Stimulated activated CD4-positive, alpha-beta T cell treated with anti-CD3 and anti-CD28 coated beads, Interleukin-2, amount 100 ng/mL, for 48 hours (primary cell): Measurements from ENCODE around the gene CCNB3.

Experiments used
- DNase-seq, 2 donors: peaks; one replicate each; pipeline ENCODE4 v3.0.0-alpha.2; 2020

CCNB3 gene

DNA sequence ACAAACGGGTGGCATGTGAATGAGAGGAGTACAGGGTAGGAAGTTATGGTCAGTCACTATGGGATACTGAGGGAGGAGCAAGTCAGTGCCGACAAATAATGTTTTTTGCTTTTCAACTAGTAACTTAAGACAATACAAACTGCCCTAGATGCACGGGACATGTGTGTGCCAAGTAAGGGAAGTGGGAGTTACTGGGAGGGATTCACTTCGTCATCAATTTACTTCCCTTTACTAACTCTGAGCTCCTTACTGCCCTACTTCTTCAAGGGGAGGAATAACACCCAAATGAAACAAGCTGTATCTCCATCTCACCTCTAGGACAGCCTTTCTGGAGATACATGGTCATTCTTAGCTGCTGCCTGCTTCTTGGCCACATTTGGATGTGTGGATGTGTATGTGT lies 168.4 kb downstream of the CCNB3 start:
- DNase-seq = no peak

GRCh38 chrX:50375481-50376267 lies 171.1 kb downstream of the CCNB3 start:
- no peak for DNase-seq

DNA sequence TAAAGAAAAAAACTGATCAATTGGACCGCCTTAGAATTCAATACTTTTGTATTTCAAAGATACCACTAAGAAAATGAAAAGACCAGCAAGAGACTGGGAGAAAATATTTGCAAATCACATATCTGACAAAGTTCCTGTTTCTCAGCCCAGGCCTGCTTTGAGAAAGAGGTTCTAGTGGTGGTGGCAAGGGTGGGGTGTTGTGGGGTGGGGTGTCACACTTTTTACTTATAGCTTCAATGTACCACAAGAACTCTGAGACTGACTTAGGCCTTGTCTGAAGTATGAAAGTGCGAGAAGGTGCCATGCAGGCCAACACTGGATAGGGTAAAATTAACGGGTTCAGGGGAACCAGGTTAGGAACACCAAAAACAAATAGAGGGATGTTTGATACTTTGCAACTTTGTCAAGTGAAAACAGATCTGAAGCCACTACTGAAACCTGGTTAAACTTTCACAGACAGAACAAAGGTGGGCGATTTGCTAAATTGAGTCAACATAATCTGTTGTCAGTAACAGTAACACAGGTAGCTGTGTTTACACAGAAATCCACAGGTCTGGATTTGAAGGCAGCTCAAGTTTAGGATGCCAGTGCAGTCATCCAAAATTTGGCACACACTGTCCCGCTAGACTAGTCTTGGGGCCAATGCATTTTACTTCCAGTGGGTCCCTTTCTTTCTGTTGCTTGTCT lies 177.3 kb downstream of the CCNB3 start:
- no peak for DNase-seq

- no peak for DNase-seq
Observed at GRCh38 chrX:50386520-50386919, 182.0 kb downstream of the CCNB3 start.

DNA sequence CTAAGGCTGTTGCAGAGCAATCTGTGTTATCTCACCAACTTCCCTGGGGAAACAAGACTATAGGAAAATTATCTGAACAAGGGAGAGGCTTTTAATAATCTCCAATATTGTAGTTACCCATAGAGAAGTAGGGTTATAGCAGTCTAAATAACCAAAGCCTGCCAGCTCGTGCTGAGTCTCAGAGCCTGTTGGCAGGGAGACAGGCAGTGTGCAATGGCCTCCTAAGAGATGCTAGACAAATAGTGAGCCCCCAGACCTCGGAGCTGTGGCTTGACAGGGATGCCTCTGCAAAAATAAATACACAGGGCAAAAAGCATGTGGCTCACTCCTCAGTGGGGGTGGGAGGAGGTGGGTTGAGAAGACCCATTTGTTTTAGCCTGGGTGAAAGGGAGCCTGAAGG lies 189.3 kb downstream of the CCNB3 start:
- no peak for DNase-seq
